PC-3 (cell line): ENCODE data around the gene CHRNB4. TPM values are rescaled to one million over a fixed set of nuclear protein-coding genes. Genes with fewer than 3 reads are reported as not detected.

Experiments
- ATAC-seq: fragments of 200-7000 bp; cut with Tn5 transposase; 2 replicates; pipeline ENCODE4 v1.9.1; 2020; ENCODE audit warnings: mild to moderate bottlenecking, moderate library complexity
- BruUV-seq: library from RNA; stranded (reverse); fragments of 400-500 nt; replicated peaks from 2 replicates; lab custom pipeline; 2021; lab: Mats Ljungman, UMichigan
- CTCF ChIA-PET: fragments of 300-600 bp; sonication (Branson Sonifier 250); formaldehyde crosslinking; loops from one replicate; lab custom pipeline; 2022; ENCODE audit warnings: antibody characterized with exemption; lab: Charles Lee
- POLR2A ChIA-PET: fragments of 300-600 bp; sonication (Branson Sonifier 250); formaldehyde crosslinking; loops from one replicate; lab custom pipeline; 2022; ENCODE audit warnings: antibody characterized with exemption; ENCODE audit not compliant: unreplicated experiment; lab: Charles Lee
- DNase-seq: peaks from one replicate; pipeline ENCODE4 v3.0.0-alpha.2; 2015
- H2AFZ ChIP-seq: fragments of 300-600 bp; sonication (generic); 2 replicates; pipeline ENCODE4 v1.6.0; 2016; ENCODE audit warnings: antibody characterized with exemption, low read length
- H3F3A ChIP-seq: fragments of 300-600 bp; sonication (generic); one replicate; pipeline ENCODE4 v1.6.0; 2017; ENCODE audit warnings: antibody characterized with exemption, low read length, control low read depth, mild to moderate bottlenecking; ENCODE audit not compliant: unreplicated experiment
- H3K27ac ChIP-seq: fragments of 300-600 bp; sonication (generic); 2 replicates; pipeline ENCODE4 v1.5.1; 2016; ENCODE audit warnings: mild to moderate bottlenecking, low read length
- H3K27me3 ChIP-seq: fragments of 300-600 bp; sonication (generic); 2 replicates; pipeline ENCODE4 v1.6.1; 2016; ENCODE audit warnings: low read length, mixed read lengths
- H3K36me3 ChIP-seq: fragments of 300-600 bp; sonication (generic); 2 replicates; pipeline ENCODE4 v1.6.1; 2016; ENCODE audit warnings: low read depth, mixed run types, low read length, mixed read lengths
- H3K4me1 ChIP-seq: fragments of 300-600 bp; sonication (generic); 2 replicates; pipeline ENCODE4 v1.5.1; 2016; ENCODE audit warnings: low read length; ENCODE audit not compliant: insufficient read depth
- H3K4me2 ChIP-seq: fragments of 300-600 bp; sonication (generic); 2 replicates; pipeline ENCODE4 v1.6.0; 2016; ENCODE audit warnings: low read length
- H3K4me3 ChIP-seq: fragments of 300-600 bp; sonication (generic); 2 replicates; pipeline ENCODE4 v1.5.1; 2016; ENCODE audit warnings: mild to moderate bottlenecking, low read length, mixed read lengths
- H3K79me2 ChIP-seq: fragments of 300-600 bp; sonication (generic); 2 replicates; pipeline ENCODE4 v1.6.1; 2017; ENCODE audit warnings: low read length, mixed read lengths
- H3K9ac ChIP-seq: fragments of 300-600 bp; sonication (generic); 2 replicates; pipeline ENCODE4 v1.6.0; 2016; ENCODE audit warnings: mild to moderate bottlenecking, low read length
- H3K9me2 ChIP-seq: fragments of 300-600 bp; sonication (generic); replicated peaks from 2 replicates; pipeline ENCODE4 v1.6.1; 2016; ENCODE audit warnings: mixed run types, low read length, mixed read lengths
- H3K9me3 ChIP-seq: fragments of 300-600 bp; sonication (generic); 2 replicates; pipeline ENCODE4 v1.6.1; 2016; ENCODE audit warnings: low read length, mixed read lengths
- H4K20me1 ChIP-seq: fragments of 300-600 bp; sonication (generic); 2 replicates; pipeline ENCODE4 v1.6.1; 2016; ENCODE audit warnings: low read length, mixed read lengths
- EZH2 ChIP-seq: fragments of 300-600 bp; sonication (generic); IDR thresholded peaks from one replicate; pipeline ENCODE4 v1.6.1; 2017; ENCODE audit warnings: antibody characterized with exemption, mild to moderate bottlenecking, low read length; ENCODE audit not compliant: unreplicated experiment
- EZH2phosphoT487 ChIP-seq: fragments of 300-600 bp; sonication (generic); IDR thresholded peaks from 2 replicates; pipeline ENCODE4 v1.6.1; 2018; ENCODE audit warnings: mild to moderate bottlenecking, antibody characterized with exemption, low read length, borderline replicate concordance
- intact Hi-C: fragments of 100-400 bp; cut with micrococcal nuclease; formaldehyde crosslinking; loops from 2 replicates; pipeline ENCODE4 v1.9.0; 2023
- total RNA-seq: library from RNA; depleted of rRNA; stranded (reverse); fragments of >200 nt; gene quantifications from 2 replicates; pipeline ENCODE4 v1.2.3, GENCODE V29; 2014
- TF ChIP-seq, protein P1 (sequence below): fragments of 300-600 bp; sonication (generic); conservative IDR thresholded peaks from 2 replicates; pipeline ENCODE4 v1.5.1; 2017; ENCODE audit warnings: antibody characterized with exemption, low read depth, mild to moderate bottlenecking, low read length

The CHRNB4 gene
- total RNA-seq, 1 experiment from 2014 or later = not detected

DNA sequence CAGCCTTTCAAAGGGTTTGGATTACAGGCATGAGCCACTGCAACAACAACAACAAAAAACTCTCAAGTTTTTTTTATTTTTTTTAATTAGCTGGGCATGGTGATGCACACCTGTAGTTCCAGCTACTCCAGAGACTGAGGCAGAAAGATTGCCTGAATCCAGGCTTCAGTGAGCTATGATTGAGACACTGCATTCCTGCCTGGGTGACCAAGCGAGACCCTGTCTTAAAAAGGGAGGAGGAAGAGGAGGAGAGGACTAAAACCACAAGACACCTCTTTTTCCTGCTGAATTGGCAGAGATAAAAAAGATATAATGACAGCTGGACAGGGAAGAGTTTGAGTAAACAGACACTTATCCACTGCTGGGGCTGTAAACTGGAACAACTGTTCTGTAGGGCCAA, 22.7 kb upstream of the CHRNB4 start:
- Histone ChIP-seq H3K27ac (no peak overlapping the region), H3K27me3 (no peaks in the 10 kb centered on the region), H3K4me3 (no peak overlapping the region), H3K4me2 (no peak overlapping the region), H4K20me1 (no peaks in the 10 kb centered on the region), H3K9me2 (no peaks in the 10 kb centered on the region), H3K4me1 (no peaks in the 10 kb centered on the region), H3K9ac (no peak overlapping the region), H3F3A (no peaks in the 10 kb centered on the region), H3K36me3 (no peaks in the 10 kb centered on the region), H3K9me3 (no peaks in the 10 kb centered on the region), H3K79me2 (no peaks in the 10 kb centered on the region), H2AFZ (no peak overlapping the region)
- POLR2A ChIA-PET = no interaction called here
- TF ChIP-seq, protein P1, sequence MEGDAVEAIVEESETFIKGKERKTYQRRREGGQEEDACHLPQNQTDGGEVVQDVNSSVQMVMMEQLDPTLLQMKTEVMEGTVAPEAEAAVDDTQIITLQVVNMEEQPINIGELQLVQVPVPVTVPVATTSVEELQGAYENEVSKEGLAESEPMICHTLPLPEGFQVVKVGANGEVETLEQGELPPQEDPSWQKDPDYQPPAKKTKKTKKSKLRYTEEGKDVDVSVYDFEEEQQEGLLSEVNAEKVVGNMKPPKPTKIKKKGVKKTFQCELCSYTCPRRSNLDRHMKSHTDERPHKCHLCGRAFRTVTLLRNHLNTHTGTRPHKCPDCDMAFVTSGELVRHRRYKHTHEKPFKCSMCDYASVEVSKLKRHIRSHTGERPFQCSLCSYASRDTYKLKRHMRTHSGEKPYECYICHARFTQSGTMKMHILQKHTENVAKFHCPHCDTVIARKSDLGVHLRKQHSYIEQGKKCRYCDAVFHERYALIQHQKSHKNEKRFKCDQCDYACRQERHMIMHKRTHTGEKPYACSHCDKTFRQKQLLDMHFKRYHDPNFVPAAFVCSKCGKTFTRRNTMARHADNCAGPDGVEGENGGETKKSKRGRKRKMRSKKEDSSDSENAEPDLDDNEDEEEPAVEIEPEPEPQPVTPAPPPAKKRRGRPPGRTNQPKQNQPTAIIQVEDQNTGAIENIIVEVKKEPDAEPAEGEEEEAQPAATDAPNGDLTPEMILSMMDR = no peak
- TF ChIP-seq EZH2phosphoT487 (no peak), EZH2 (no peak)
- ATAC-seq (no peak), DNase-seq (no peak)
- CTCF ChIA-PET = no interaction called here
- intact Hi-C loops = no loop called here
- no TSS peak for BruUV-seq

DNA sequence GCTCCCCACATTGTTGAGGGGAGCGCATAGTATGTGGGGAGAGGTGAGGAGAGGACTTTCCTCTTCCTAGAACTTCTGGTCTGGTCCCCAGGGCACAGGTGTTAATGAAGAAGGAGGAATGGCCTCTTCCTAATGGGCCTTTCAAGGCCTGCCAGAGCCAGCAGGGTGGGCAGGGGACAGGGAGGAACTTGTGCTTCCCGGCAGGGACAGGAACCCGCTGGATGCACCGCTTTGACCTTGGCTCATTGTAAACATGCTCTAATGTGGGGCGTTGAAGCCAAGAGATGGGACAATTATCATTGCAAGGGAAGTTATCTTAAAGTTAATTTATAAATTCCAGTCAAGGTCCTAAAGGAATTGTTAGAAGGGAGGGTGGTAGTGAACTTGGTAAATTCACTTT, 21.0 kb upstream of the CHRNB4 start:
- no peak overlapping the region for H3K4me3 ChIP-seq
- POLR2A ChIA-PET = no interaction called here
- H3K9me2 ChIP-seq = no peaks in the 10 kb centered on the region
- no peaks in the 10 kb centered on the region for H3F3A ChIP-seq
- no peaks in the 10 kb centered on the region for H3K27me3 ChIP-seq
- H2AFZ ChIP-seq = no peak overlapping the region
- H3K4me1 ChIP-seq = no peaks in the 10 kb centered on the region
- H3K9me3 ChIP-seq = no peaks in the 10 kb centered on the region
- H3K79me2 ChIP-seq = no peaks in the 10 kb centered on the region
- DNase-seq (no peak), ATAC-seq (no peak)
- H3K27ac ChIP-seq = no peak overlapping the region
- intact Hi-C loops = no loop called here
- H3K36me3 ChIP-seq = no peaks in the 10 kb centered on the region
- BruUV-seq = no TSS peak
- H3K9ac ChIP-seq = no peak overlapping the region
- CTCF ChIA-PET = no interaction called here
- no peaks in the 10 kb centered on the region for H4K20me1 ChIP-seq
- TF ChIP-seq EZH2phosphoT487 (no peak), EZH2 (no peak)
- TF ChIP-seq, protein P1 = no peak
- H3K4me2 ChIP-seq = no peak overlapping the region

DNA sequence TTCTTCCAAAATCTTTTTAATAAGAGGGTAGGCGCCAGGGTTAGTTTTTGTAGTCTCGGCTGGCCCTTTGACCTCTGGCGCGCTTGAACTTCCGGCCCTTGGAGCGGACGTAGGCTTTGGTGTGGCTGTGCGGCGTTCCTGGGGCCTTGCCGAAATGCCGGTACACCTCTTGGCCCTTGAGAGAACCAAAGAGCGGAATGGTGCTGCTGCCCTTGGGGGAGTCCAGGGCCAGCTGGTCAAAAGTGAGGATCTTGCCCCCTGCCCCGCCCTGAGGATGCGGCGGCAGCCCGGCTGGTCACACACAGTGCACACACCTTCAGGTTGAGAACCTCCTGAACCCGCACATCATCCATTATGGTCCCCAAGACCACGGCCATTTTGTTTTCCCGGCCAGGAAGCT, 20.0 kb upstream of the CHRNB4 start:
- POLR2A ChIA-PET = no interaction called here
- Histone ChIP-seq H3K4me3 (no peak overlapping the region), H3K9me3 (no peaks in the 10 kb centered on the region), H2AFZ (no peak overlapping the region), H4K20me1 (no peaks in the 10 kb centered on the region), H3K27ac (no peak overlapping the region), H3K27me3 (no peaks in the 10 kb centered on the region; the same call in 1 of the 2 replicates), H3K9me2 (no peaks in the 10 kb centered on the region), H3K36me3 (no peaks in the 10 kb centered on the region), H3K79me2 (no peaks in the 10 kb centered on the region), H3F3A (no peaks in the 10 kb centered on the region), H3K9ac (no peak overlapping the region), H3K4me1 (no peaks in the 10 kb centered on the region), H3K4me2 (no peak overlapping the region)
- BruUV-seq = no TSS peak
- TF ChIP-seq, protein P1 = no peak
- TF ChIP-seq EZH2phosphoT487 (no peak), EZH2 (no peak)
- intact Hi-C loops = no loop called here
- CTCF ChIA-PET = no interaction called here
- no peak for ATAC-seq
- DNase-seq = no peak
